NCI-H2029 (cell line): Measurements from ENCODE around the gene APOC3.

Experiments
- DNase-seq: peaks from one replicate; lab custom pipeline; 2025; lab: John Stamatoyannopoulos, UW

Gene APOC3

GRCh38 chr11:116851626-116852025 is 21.9 kb downstream of the APOC3 start:
- no peak for DNase-seq

GRCh38 chr11:116852261-116853031 is 22.7 kb downstream of the APOC3 start:
- no peak for DNase-seq

DNA sequence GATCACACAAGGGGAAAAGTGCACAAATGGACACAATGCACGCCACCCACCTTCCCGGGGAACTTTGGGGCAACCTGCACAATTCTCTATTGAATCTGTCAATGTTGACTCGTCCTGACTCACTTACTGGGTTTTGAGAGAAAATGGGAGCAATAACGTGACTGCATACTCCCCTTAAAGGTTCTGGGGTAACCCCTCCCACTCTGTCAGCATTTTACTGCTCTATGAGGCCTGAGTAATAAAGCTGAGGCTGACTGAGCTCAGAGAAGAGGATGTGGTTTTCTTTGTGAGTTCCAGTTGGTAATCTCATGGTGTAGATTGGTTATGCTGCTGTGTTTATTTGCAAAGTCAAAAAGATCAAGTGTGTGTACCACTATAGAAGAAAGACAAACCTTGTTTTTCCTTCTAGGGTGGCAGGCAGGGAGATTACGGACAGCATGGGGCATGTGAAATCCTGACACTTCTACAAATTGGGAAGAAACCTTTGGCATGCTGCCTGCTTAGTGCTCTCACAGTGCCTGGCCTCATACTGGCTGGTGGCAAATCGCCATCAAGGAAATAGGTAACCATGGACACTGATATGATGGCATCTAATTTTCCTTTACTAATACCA is 23.9 kb downstream of the APOC3 start:
- DNase-seq, result peak; percentile 66

DNA sequence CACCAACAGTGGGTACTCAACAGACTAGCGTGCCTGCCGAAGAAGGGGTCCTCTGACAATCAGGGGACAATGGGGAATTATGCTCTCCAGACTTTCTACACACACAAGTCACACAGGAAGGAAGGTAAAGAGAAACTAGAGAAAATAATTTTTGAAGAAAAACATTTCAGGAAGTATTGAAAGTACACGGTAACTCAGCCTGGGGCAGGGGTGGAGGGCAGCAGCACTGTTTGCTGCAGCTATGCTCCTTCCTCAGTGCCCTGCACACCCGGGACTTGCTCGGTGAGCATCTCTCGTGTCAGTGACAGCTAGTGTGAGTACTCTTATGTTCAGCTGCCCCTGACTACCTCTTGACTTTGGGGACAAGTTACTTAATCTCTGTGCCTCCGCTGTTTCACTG is 25.7 kb downstream of the APOC3 start:
- DNase-seq, result no peak

DNA sequence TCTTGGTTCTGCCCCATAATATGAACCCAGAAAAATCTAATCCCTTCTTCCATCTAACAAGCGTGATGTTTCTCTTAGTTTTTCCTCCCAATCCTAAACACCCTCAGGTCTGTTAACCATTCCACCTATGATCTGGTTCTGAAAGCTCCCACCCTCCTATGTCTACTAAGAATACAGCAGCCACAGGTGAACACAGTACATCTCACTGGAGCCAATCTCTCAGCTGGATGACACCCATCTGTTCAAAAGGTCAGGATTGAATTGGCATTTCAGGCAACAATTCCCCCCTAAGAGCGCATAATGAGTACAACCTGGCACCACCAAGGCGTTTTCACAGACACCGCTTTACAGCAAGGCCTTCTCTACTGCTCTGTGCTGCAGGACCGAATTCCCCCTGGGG is 26.7 kb downstream of the APOC3 start:
- DNase-seq, result no peak

GRCh38 chr11:116857316-116857715 is 27.6 kb downstream of the APOC3 start:
- no peak for DNase-seq

- DNase-seq, result no peak
Measured at GRCh38 chr11:116857936-116858335, 28.2 kb downstream of the APOC3 start.

DNA sequence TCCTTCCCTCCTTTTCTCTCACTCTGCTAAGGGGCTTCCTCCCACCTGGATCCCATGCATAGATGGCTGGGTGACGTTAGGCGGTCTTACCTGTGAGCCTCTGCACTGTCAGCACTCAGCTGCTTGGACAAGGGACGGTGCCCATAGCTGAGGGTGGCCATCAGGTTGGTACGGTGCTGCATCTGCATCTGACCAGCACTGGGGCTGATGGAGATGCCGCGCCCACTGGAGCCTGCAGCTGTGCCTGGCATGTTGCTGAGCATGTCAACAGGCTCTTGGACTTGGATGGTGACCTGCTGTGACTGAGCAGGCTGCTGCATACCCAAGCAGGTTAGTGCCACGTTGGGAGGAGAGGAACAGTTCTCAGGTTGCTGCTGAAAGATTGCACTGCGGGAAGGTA is 29.5 kb downstream of the APOC3 start:
- no peak for DNase-seq

- DNase-seq, result no peak
Measured at GRCh38 chr11:116860303-116860702, 30.6 kb downstream of the APOC3 start.

DNA sequence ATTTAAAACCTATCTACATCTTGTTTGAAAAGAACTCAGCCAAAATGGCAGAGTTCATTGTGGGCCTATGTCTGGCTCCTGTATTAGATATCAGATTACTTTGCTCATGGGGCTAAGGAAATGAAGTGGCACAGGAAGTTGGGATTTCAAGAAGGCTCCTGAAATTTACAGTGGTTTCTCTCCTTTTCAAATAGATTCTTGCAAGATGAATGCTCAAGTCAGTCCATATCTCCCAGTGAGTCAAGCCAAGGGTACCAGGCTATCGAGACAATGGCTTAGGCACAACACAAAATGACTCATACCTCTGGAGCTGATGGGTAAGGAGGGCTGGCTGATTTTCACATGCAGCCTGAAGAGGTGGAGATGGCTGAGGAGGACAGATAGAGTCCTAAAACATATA is 31.8 kb downstream of the APOC3 start:
- DNase-seq, result no peak

DNA sequence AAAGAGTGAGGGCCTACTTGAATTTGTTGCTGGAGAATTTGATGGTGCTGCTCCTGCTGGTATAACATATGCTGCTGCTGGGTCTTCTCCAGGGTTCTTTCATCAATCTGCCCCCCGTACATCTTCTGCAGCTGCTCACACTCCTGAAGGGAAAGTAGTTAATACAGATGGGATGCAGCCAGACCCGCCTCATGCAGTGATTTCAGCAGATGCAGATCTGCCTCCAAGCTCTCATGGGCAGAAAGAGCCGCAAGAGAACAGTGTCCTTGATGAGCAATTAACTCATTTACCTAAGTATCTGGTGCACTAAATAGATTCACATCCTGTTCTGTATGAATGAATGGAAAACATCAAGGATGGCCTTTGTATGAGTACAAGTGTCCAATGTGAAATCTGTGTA is 32.5 kb downstream of the APOC3 start:
- no peak for DNase-seq

DNA sequence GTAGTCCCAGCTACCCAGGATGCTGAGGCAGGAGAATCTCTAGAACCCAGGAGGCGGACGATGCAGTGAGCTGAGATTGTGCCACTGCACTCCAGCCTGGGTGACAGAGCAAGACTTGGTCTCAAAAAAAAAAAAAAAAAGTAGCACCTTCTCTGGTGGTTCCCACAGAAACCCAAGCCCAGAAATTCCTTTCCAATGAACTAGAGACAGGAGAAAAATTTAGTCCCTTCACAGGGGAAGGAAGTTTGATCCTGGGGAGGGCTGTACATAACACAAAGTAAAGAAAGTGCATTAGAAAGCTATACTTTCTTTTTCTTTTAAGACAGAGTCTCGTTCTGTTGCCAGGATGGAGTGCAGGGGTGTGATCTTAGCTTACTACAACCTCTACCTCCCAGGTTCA is 33.2 kb downstream of the APOC3 start:
- DNase-seq, result no peak

DNA sequence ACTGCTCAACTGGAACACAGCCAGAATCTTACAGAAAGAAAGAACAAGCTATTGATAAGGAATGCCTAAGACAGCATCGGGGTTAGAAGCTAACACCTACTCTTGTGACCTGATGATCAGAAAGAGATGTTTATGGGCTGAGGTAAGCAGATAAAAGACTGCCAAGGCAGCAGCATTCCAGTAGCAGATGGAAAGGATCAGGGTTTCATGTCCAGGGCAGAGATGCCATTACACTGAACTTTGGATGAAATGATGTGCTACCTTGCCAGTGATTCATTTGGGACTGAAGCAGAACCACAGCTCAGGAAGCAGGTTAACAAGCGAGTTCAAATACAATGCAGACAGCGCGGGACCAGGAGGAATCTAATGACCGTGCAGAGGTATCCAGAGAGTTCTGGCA is 34.8 kb downstream of the APOC3 start:
- no peak for DNase-seq

DNA sequence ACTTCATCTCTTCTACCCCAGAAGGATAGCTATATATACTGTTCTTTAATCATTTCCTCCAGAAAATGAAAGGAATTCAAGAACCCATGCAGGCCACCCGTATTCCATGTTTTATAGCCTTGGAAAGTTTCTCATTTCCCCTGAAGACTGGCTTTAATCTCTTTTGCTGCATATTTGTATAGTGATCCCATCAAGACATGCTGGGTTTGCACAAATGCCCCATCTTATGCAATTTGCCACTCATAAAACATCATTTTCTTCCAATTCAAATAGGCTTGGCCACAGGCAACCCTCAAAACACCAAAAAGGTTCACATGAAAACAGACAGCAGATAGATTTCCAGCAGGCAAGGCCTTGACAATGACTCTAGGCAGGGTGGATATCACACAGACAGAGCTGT is 36.0 kb downstream of the APOC3 start:
- no peak for DNase-seq

GRCh38 chr11:116866804-116867455 is 37.2 kb downstream of the APOC3 start:
- no peak for DNase-seq

- no peak for DNase-seq
Measured at GRCh38 chr11:116867619-116868018, 37.9 kb downstream of the APOC3 start.

DNA sequence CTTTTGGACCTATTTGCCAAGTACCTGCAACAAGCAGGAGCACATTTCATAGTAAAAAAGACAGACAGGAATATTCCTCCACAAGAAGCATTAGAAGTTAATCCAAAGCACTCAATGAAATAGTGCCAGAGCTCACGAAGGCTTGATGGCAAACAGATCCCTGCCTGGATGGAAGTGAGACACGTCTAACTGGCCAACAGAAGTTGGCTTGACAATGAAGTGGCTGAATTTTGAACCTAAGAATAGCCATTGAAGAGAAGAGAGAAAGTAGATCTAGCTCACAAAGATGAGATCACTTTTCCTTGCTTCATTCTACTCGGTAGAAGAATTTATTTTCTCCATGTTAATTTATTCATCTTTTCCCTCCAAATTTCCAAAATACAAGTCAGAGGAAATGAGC is 38.4 kb downstream of the APOC3 start:
- no peak for DNase-seq

- DNase-seq, result peak; percentile 56
Measured at GRCh38 chr11:116869610-116870009, 39.9 kb downstream of the APOC3 start.

- DNase-seq, result peak; percentile 10
Measured at GRCh38 chr11:116870054-116870453, 40.3 kb downstream of the APOC3 start.

GRCh38 chr11:116871248-116871647 is 41.5 kb downstream of the APOC3 start:
- DNase-seq, result no peak

- no peak for DNase-seq
Measured at GRCh38 chr11:116873381-116873780, 43.7 kb downstream of the APOC3 start.

DNA sequence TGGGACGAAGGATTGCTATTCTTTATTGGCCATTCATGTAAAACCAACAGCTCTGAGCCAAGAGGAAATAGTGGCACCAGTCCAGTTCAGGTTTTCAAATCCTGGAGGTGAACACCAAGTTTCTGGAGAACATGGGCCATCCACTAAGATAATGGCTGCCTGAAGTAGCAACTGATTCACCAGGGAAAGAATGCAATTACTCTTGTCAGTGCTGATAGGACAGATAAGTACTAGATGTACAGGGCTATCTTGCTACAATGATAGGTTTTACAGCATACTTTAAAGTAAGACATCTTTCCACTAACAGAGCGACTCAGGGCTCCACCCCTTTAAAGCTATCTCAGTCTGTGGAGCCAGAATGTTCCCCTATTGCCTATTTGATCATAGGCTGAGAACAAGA is 44.5 kb downstream of the APOC3 start:
- DNase-seq, result no peak

GRCh38 chr11:116875194-116875593 is 45.5 kb downstream of the APOC3 start:
- DNase-seq, result no peak
